Measurements from ENCODE around the gene ZNF280B. TPM values are rescaled to one million over a fixed set of nuclear protein-coding genes. Genes with fewer than 3 reads are reported as not detected.

Gene ZNF280B
- total RNA-seq, 1 experiment from 2014 or later, result 5.5 TPM

GRCh38 chr22:22508274-22509176, at the start of gene ZNF280B (continued):
- TF ChIP-seq SIN3A (IDR thresholded peaks at IDR 0.05; ENCODE audit: low read depth), result no peak; the same call in 1 of the 2 replicates
- no peak for TF ChIP-seq JUND (IDR thresholded peaks at IDR 0.05)
- TF ChIP-seq EGR1 (IDR thresholded peaks at IDR 0.05; ENCODE audit: low read depth), result peak; percentile 84
- peak; percentile 85 for TF ChIP-seq MAX (IDR thresholded peaks at IDR 0.05)
- no peak for TF ChIP-seq REST (IDR thresholded peaks at IDR 0.05; ENCODE audit: low read depth)

- Histone ChIP-seq H3K9ac (ENCODE audit: low read length) (no peak overlapping the region), H2AFZ (ENCODE audit: low read depth, low read length, poor library complexity, severe bottlenecking) (no peak overlapping the region), H4K20me1 (ENCODE audit: insufficient read depth) (no peaks in the 10 kb centered on the region), H3K79me2 (ENCODE audit: insufficient read depth, low read length) (no peaks in the 10 kb centered on the region), H3K27ac (ENCODE audit: low read depth, low read length) (no peak overlapping the region), H3K4me3 (replicated peaks in 1 of 2; ENCODE audit: low read depth in 1 of 2, low read length in 2 of 2) (no peak overlapping the region), H3K9me3 (ENCODE audit: control insufficient read depth in 1 of 2, insufficient read depth in 1 of 2, low read depth in 1 of 2, low read length in 2 of 2) (no peaks in the 10 kb centered on the region), H3K4me1 (ENCODE audit: control insufficient read depth in 1 of 2, insufficient read depth in 2 of 2, low read length in 2 of 2) (peaks cover 0 to 11% of the 10 kb centered on the region in 2 experiments; a peak in 2 of 4 replicates), H3K27me3 (ENCODE audit: insufficient read depth, low read length) (no peaks in the 10 kb centered on the region), H3K9me2 (ENCODE audit: insufficient read depth) (no peaks in the 10 kb centered on the region), H3K4me2 (ENCODE audit: low read length) (no peak overlapping the region), H3K36me3 (ENCODE audit: control insufficient read depth in 1 of 2, insufficient read depth in 2 of 2, low read length in 2 of 2) (0 out of 4 replicates have a peak, but pooled peaks cover 0 to 3% of the 10 kb centered on the region in 2 experiments)
- DNase-seq (ENCODE audit: low read depth, low spot score) (no peak), ATAC-seq (no peak)
- ChIA-PET RAD21 (ENCODE audit: low non-redundant PET in 1 of 2, low total read pairs in 2 of 2, uncharacterized antibody in 2 of 2, unreplicated experiment in 2 of 2) (no interaction called here), POLR2A (no interaction called here), CTCF (no interaction called here)
- TSS peak; percentile 31 for BruUV-seq (replicated peaks)
- intact Hi-C loops (cut with micrococcal nuclease), result no loop called here
- TF ChIP-seq ELF1 (IDR thresholded peaks at IDR 0.05; ENCODE audit: borderline replicate concordance, low read depth) (no peak), EZH2 (IDR thresholded peaks at IDR 0.05) (no peak), ATF3 (IDR thresholded peaks at IDR 0.05) (no peak), CTCF (IDR thresholded peaks at IDR 0.05 in 2 of 3, conservative IDR thresholded peaks at IDR 0.05 in 1 of 3; ENCODE audit: borderline replicate concordance in 1 of 3, insufficient read depth in 1 of 3, low read depth in 2 of 3, low read length in 2 of 3) (no peak), SRF (IDR thresholded peaks at IDR 0.05; ENCODE audit: low read depth) (no peak), REST (IDR thresholded peaks at IDR 0.05; ENCODE audit: low read depth) (no peak), EGR1 (IDR thresholded peaks at IDR 0.05; ENCODE audit: low read depth) (no peak), FOSL1 (IDR thresholded peaks at IDR 0.05; ENCODE audit: low read depth) (no peak), SIN3A (IDR thresholded peaks at IDR 0.05; ENCODE audit: low read depth) (no peak)
Measured at GRCh38 chr22:22556995-22557925, 48.7 kb upstream of the ZNF280B start.

Data from HCT116 (cell line).